Measurements from ENCODE around the gene DTNB. TPM values are rescaled to one million over a fixed set of nuclear protein-coding genes. Genes with fewer than 3 reads are reported as not detected.

The DTNB gene
- polyA plus RNA-seq, 1 donor, result 5.7 TPM

DNA sequence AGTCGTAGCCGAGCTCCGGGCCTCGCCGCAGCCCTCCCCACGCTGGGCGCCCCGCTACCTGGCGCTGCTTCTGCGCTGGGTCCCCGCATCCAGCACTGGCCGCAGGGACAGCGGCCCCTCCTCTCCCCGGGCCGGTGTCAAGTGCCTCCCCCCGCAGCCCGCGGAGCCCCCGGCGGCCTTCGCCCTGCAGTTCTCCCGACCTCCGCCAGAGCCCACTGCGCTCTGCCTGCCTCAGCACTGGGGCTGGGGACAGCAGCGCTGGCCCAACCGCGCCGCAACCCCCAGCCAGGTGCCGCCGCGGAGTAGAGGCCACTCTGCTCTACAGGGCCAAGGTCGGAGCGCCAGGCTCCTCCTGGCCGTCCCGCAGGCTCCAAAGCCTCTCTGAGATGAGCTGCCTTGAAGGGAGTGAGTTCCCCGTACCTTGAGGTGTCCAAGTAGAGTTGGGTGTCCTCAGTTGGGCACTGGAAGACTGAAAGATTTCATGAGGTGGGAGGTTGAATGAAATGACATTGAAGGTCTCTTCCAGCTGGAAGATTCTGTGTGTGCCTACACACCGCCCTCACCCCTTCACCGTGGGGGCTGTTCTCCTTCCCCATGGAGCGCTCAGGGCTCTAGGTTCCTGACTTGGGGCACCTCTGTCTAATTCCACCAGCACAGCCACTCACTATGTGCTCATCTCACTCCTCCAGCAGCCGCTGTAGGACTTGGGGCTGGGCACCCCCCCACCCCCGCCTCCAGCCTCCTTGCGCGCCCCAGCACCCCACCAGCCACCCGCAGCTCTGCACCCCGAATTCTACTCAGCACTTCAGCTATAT lies 330.8 kb downstream of the DTNB start:
- no peak for DNase-seq (ENCODE audit: low read depth)

DNA sequence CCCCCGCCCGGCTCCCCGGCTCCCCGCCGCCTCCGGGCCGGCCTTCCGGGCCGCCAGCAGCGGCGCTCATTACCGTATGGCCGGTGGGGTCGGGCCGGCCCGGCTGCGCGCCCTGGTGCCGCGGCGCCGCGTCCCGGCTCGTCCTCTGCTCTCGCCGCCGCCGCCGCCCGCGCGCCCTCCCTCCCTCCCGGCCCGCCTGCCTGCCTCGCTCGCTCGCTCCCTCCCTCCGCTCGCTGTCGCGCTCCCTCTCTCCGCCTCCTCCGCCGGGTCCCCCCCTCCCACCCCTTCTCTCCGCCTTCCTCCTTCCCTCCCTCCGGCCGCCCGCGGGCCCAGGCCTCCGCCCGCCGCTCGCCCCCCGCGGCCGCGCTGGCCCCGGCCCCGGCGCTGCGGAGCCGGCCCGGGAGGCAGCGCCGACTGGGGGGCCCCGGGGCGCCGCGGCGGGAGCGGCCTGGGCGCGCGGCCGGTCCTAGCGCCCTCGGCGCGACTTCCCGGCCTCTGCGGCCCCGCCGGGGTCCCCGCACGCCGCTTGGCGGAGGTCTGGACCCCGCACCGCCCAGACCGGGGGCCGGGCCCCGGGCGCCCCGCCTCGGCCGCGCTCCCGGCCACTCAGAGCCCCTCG lies 331.5 kb downstream of the DTNB start, which contains the start of gene DNMT3A:
DNMT3A (minus strand) TSS at position 173 of the 619 bp plus-strand sequence. CDS start 27,941 bp downstream, outside the sequence.
- peak; percentile 44 for DNase-seq (ENCODE audit: low read depth)

DNA sequence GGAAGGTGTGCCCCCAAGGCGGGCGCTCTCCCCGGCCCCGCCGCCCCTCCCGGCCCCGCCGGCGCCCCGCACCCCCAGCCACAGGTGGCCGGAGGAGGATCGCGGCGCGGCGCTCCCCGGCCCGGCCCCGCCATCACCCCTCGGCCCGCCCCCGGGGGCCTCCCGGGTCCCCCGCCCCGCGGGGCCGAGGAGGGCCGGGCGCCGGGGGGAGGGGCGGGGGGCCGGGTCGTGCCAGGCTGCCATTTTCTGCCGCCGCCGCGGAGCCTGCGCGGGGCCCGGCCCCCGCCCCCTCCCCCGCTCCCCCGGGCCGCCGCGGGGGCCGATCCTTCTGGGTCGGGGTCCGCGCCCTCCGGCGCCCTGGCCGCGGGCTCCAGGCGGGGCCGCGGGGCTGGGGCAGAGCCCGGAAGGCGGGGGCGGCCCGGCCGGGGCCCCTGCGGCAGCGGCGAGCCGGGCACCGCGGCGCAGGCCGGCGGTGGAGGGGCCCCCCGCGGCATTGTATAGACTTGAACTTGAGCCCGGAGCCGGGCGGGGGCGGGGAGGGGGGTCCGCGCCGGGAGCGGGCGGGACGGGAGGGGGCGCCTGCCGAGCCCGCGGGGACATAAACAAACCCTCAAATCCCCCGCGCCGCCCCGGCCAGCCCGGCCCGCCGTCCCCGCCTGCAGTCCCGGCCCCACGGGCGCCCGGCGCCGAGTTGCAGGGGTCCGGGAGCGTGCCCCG lies 332.2 kb downstream of the DTNB start:
- DNase-seq (ENCODE audit: low read depth), result no peak

DNA sequence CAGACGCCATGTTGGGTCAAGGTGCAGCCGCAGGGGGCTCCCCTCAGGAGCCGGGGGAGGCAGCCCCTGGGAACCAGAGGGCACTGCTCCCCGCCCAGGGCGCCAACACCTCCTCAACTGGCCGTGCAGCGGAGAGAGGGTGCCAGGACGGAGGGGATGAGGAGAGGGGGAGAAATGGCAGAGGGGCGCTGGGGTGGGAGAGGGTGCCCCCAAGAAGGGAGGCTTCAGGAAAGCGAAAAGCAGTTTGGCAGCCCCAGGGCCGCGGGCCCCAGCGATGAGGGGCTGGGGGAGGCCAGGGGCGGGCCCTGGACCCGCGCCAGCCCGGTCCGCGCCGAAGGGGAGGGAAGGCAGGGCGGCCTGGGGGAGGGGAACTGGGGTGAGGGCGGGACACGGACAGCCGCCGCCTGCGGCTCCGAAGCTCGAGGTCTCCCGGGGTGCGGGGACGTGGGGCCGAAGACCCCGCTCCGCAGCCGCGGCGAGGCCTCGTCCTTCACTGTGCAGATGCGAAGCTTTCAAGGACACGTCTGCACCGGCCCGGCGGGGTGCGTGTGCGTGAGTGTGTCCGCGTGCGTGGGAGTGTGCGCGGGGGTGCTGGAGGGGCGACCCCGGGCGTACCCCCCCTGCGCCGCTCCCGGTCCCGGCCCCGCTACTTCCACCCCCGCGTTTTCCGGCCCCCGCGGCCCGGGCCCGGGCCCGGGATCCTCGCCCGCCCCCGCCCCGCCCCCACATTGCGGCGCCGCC lies 333.0 kb downstream of the DTNB start:
- DNase-seq (ENCODE audit: low read depth), result no peak

DNA sequence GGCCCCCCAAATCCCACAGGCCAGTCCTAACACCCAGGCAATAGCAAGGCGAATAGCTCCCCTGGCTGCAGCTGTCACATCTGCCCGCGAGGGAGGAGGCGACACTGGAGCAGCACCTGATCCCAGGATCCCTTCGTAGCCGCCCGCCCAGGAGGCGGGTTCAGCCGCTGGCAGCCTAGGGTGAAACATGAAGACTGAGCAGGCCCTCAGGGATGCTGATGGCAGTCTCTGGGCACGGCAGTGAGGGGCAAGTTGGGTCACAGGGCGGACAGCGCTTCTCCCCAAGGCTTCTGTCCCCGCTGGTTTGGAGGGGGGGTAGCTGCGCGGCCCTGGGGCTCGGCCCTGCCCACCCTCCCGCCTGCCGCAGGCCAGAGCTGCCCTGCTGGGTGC lies 333.6 kb downstream of the DTNB start:
- DNase-seq (ENCODE audit: low read depth), result no peak

DNA sequence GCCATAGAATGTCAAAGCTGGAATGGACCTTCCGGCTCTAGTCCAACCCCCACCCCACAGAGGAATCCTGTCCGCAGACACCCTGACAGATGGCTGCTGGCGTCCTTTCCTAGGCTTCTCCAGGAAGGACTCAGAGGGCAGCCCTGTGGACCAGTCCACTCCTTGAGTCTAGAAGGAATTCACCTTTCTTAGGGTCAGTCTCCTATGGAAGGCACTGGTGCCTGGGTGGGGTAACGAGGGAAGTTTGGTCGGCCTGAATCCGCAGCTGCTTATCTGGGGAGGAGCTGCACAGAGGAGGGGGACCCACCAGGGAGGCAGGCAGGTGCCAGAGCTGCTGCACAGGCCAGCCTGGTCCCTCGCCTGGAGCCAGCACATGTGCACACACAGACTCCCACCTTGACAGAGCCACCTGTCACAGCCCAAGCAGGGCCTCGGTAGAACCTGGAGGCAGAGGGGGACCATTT lies 334.1 kb downstream of the DTNB start:
- DNase-seq (ENCODE audit: low read depth), result no peak

DNA sequence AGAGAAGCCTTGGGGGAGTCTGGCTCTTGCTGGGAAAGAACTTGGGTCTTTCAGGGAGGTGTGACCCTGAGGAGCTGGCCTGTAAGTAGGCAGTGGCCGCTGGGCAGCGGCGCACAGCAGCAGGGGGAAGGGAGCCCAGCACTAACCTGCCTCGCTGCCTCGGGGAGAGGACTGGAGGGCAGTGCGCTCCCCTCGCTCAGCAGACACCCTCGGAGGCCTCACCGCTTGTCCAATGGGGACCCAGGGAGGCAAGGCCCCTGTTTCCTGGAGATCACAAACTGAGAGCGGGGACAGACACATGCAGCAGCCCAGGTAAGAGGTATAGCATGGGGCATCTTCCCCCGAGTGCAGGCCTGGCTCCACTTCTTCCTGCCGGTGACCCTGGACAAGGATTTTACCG lies 335.0 kb downstream of the DTNB start:
- no peak for DNase-seq (ENCODE audit: low read depth)

DNA sequence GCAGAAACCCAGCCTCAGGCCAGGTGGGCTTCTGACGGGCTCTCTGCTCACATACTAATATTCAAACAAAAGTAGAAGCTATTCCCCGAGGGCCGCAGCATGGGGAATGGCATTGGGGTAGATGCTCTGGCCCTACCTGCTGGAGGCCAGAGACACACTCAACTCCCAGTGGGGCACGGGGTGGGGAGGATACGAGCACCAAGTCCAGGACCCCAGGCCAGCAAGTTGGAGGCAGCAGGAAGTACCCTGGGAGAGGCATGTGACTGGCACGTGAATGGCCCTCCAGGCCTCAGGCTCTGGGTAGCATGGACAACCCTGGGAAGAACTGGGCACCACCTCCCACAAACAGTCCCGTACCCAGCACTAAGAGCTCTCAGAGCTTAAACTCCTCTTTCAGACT lies 335.5 kb downstream of the DTNB start:
- no peak for DNase-seq (ENCODE audit: low read depth)

DNA sequence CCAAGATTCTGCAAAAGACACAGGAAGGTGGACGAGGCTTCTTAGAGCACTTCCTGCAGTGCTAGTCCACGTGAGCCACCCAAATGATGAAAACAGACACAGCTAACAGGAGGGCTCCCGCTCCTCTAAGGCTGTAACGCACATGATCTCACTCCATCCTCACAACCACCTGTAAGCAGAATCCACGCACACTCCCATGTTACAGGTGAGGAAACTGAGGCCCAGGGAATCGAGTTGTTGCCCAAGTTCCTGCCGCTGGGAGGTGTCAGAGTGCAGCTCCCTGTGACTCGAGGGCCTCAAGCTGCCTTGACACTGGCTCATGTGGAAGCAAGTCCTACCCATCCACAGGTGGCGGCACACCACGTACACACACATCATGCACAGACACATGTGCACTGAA lies 336.1 kb downstream of the DTNB start:
- no peak for DNase-seq (ENCODE audit: low read depth)

DNA sequence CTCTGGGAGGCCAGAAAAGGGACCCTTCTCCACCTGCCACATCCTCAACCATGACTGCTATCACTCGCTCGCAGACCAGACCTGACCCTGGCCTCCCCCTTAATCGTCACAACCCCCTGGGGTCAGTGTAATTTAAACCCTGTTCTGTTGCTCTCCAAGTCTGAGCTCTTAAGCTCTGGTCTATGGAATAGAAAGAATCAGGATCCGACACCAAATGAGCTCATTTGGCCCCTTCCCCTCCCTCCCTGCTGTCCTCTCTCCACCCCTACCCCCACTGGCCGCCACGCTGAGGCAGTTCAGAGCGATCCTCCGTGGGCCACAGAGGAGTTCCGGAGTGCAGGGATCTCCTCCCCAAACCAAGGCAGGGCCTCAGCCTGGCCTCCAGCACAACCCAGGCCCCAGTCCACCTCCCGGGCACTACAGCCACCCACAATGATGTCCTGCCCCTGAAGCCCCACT lies 337.0 kb downstream of the DTNB start:
- no peak for DNase-seq (ENCODE audit: low read depth)

DNA sequence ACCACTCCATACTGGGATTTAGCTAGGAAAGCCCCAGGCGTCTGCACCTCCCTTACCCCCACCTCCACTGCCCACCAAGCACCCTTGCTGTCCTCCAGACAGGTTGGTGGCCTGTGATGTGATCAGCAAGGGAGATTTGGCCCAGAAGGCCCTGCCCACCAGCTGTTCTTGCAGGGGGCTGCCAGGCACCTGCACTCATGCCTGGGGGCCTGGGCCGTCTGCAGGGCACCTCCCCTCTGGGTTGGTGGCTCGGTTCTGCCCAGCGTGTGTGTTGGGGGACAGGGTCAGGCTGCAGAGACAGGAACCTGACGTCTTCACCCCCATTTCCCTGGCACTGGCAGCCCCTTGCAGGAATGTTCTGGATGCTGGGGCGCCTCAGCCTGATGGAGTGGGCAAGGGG lies 337.4 kb downstream of the DTNB start:
- no peak for DNase-seq (ENCODE audit: low read depth)

DNA sequence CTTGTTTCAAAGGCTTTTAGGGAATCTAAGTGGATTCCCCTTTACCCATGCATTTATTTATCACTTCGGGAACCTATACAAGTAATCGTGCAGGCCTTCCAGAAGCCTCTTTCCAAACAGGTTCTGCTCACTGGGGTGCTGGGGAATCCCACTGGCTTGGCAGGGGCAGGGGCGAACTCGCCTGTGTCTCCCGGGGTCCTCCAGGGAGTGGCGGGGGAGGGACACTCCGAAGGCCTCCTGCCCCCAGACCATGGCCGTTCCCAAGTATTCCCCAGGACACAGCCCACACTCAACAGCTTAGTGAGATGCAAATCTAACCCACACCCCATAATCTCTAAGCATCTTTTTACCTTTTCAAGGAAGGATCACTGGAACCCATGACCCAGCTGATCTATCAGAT lies 338.2 kb downstream of the DTNB start:
- no peak for DNase-seq (ENCODE audit: low read depth)

DNA sequence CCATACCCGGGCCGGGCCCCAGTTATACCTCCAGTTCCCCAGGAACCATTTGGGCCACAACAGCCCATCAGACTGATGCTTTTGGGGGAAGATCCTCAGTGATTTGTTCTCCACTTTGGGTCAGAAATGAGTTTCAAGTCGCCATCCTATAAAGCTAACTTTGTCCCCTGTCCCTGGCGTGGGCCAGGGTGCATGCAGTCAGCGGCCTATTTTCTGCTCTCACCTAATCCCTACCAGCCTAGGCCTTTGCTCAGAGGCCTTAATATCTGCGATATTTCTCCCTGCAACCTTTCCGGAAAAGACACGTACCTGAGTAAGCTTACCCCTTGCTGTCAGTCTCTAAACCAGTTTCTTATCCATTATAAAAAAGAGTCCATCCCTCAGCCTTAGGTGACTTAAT lies 338.9 kb downstream of the DTNB start:
- no peak for DNase-seq (ENCODE audit: low read depth)

DNA sequence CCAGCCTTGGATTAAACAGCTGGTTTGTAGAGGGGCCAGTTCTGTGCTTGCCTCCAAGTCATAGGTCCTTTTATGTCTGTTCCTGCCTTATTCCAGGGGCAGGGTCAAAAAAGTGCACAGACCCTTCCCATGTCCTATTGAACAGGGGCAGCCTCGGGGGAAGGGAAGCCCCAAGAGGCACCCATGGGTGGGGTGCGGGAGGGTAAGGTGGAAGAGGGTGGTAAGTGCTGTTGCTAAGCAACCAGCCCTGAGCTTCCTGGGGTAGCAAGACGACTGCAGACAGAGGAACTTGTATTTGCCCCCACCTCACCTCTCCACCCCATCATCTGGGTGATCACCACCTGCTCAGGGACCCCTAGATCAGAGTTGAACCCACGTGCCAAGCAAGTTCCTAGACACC lies 339.4 kb downstream of the DTNB start:
- DNase-seq (ENCODE audit: low read depth), result no peak

DNA sequence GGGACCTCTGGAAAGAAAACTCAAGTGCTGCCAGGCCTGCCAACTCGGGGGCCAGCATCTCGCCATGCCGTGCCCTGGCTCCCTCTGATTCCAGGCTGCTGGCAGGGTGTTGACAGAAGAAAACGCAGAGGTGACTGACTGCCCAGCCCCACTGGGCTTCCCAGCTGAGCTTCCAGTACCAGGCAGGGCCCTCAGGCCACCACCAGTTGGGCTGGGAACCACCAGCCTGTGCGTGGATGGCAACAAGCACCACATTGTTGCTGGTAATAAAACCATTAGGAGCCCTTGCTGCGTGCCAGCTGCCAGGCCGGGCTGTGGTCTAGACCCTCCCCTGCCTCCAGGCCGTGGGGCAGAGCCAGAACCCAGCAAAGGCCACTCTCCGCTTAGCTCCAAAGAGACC lies 340.8 kb downstream of the DTNB start:
- DNase-seq (ENCODE audit: low read depth), result no peak

DNA sequence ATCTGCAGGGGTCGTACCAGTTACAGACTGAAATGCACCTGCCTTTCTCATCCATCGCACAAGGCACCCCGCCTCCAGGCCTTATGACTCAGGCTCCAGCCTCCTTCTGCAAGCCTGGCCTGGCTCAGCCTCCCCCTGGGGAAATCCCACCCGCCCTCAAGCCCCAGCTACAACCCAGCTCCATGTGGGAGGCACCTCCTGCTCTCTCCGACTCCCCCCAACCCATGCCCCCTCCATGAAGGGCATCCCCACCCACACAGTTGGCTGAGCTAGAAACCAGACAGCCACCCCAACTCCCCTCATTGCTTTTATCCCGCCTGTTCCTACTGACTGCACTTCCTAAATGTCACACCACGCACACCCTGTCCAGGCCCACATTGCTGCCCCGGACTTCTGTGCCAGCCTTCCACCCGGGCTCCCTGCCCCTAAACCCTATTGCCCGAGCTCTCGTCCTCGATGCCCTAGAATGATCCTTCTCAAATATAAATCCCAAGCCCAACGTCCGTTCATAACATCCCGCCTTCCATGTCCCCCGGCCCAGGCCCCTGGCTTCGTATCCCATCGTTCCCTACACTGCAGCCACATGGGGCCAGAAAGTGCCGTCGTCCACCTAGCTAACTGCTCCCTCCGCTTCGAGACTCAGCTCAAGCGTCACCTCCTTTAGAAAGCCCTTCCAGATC lies 341.6 kb downstream of the DTNB start:
- no peak for DNase-seq (ENCODE audit: low read depth)

DNA sequence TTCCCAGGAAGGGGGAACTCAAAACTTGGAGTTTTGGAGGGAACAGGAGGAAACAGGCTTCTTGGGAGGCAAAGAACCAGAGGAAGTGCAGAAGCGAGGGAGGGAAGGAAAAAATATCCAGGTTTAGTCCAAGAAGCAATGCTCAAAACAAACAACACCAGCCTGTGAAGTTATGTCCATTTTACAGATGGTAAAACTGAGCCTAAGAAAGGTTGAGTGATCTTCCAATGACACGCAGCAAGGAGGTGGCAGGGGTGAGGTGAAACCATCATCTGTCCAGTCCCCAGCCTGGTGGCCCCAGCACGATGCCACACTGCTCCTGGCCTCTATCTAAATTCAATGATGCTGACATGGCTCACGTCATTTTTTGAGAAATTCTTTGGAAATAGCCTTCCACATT lies 342.4 kb downstream of the DTNB start:
- no peak for DNase-seq (ENCODE audit: low read depth)

DNA sequence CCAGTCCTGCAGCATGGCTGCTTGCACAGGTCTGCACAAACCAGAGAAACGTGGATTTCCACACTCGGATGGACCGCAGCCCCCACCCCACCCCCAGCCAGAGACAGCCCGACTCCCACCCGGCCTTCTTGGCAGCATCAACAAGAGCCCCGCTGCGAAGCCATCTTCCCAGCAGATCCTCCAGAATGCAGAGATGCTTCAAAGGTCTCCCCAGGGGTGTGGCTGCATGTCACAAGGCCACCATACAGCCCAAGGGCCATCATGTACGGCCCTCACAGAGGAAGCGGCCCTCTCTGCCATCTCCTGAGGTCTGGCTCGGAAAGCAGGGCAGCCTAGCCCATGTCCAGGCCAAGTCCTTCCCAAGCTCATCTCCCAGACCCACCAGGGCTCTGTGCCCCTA lies 343.1 kb downstream of the DTNB start:
- no peak for DNase-seq (ENCODE audit: low read depth)

DNA sequence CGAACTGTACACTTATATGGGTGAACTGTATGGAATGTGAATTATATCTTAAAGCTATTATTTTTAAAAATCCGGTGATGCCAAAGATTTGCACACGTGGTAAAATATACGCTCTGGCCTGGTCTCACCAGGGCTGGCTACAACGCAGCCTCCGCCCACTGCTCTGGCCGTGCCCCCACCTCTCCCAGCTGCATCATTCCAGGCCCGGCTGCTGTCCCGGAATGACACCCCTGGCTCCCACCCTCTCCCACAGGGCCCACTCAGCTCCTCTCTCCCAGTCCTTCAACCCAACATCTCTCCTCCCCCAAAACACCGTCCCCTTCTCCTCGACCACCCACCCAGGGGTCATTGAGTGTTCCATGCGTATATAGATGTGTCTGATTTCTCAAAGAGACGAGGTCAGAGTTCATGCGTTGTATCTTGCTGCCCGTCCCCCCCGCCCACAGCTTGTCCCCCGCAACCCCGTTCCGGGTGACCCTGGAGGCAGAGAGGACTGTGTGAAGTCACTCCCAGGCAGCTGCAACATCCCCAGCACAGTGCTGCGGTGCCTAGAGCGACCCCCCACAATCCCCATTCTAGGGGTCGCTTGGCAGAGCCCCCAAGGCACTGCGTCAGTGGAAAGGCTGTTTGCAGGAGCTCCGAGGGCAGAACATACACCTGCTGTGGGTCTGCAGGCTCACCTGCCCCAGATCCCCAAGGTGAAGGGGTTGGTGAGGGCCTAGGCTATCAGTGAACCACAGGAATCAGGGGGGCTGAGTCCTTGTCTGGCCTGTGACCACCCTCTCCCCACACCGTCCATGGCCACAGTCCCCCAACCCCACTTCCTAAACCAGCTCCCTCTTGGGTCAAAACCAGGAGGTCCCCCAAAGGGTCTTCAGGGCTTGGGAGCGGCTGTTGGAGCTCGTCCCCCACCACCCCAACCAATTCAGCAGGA lies 345.0 kb downstream of the DTNB start:
- no peak for DNase-seq (ENCODE audit: low read depth)
